ENCODE measurements around the gene B4GALNT4. TPM values are rescaled to one million over a fixed set of nuclear protein-coding genes. Genes with fewer than 3 reads are reported as not detected.
"Not testable (repeated sequence)": the region's sequence is repeated elsewhere in the genome, so short reads cannot be mapped to it uniquely, and the experiment has no call there.

Gene B4GALNT4
- total RNA-seq, 1 experiment from 2014 or later = 20.0 TPM

DNA sequence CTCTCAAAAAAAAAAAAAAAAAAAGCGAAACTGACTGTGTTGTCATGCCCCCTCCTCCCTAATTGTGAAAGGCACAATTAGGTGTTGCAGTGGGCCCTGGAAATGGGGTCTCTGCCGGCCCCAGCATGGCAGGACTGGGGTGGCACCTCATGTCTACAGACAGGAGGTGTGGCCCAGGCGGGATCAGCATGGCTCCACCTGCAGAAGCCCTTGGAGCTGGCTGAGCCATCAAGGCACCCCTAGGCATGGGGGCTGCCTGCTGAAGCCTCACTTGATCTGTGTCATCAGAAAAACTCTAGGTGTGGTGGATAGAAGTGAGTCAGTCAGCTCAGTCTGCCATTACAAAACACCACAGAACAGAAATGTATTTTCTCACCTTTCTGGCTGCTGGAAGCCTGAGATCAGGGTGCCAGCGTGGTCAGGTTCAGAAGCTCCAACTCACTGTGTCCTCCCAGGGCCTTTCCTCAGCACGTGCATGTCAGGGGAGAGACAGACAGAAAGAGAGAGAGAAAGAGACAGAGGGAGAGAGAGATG is 10.1 kb upstream of the B4GALNT4 start:
- TF ChIP-seq, protein P1, sequence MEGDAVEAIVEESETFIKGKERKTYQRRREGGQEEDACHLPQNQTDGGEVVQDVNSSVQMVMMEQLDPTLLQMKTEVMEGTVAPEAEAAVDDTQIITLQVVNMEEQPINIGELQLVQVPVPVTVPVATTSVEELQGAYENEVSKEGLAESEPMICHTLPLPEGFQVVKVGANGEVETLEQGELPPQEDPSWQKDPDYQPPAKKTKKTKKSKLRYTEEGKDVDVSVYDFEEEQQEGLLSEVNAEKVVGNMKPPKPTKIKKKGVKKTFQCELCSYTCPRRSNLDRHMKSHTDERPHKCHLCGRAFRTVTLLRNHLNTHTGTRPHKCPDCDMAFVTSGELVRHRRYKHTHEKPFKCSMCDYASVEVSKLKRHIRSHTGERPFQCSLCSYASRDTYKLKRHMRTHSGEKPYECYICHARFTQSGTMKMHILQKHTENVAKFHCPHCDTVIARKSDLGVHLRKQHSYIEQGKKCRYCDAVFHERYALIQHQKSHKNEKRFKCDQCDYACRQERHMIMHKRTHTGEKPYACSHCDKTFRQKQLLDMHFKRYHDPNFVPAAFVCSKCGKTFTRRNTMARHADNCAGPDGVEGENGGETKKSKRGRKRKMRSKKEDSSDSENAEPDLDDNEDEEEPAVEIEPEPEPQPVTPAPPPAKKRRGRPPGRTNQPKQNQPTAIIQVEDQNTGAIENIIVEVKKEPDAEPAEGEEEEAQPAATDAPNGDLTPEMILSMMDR (IDR thresholded peaks at IDR 0.05; ENCODE audit: unreplicated experiment) = no peak
- peak; percentile 47 for DNase-seq (ENCODE audit: unreplicated experiment)
- BruUV-seq (replicated peaks) = no TSS peak
- Mint-ChIP-seq H3K4me3 (ENCODE audit: unreplicated experiment) (no peak overlapping the region), H3K27me3 (ENCODE audit: insufficient read depth, unreplicated experiment) (peaks cover 11% of the 10 kb centered on the region), H3K4me1 (ENCODE audit: insufficient read depth, unreplicated experiment) (peaks cover 7% of the 10 kb centered on the region), H3K27ac (ENCODE audit: low read depth, unreplicated experiment) (no peak overlapping the region), H3K9me3 (ENCODE audit: unreplicated experiment) (no peaks in the 10 kb centered on the region), H3K36me3 (ENCODE audit: insufficient read depth, unreplicated experiment) (no peaks in the 10 kb centered on the region)
- CTCF ChIA-PET = interaction anchor here (0.6 to 6.7 kb wide), 4 partner anchors 54 to 117 kb away, joined by 3 to 68 read pairs (median 4); partner anchors contain the start of gene IFITM2
- POLR2A ChIA-PET = interaction anchor here (1.1 to 1.5 kb wide), 3 partner anchors 42 to 161 kb away, joined by 3 to 6 read pairs (median 4); partner anchors contain the start of genes BET1L and RIC8A
- intact Hi-C loops (cut with micrococcal nuclease) = no loop called here

DNA sequence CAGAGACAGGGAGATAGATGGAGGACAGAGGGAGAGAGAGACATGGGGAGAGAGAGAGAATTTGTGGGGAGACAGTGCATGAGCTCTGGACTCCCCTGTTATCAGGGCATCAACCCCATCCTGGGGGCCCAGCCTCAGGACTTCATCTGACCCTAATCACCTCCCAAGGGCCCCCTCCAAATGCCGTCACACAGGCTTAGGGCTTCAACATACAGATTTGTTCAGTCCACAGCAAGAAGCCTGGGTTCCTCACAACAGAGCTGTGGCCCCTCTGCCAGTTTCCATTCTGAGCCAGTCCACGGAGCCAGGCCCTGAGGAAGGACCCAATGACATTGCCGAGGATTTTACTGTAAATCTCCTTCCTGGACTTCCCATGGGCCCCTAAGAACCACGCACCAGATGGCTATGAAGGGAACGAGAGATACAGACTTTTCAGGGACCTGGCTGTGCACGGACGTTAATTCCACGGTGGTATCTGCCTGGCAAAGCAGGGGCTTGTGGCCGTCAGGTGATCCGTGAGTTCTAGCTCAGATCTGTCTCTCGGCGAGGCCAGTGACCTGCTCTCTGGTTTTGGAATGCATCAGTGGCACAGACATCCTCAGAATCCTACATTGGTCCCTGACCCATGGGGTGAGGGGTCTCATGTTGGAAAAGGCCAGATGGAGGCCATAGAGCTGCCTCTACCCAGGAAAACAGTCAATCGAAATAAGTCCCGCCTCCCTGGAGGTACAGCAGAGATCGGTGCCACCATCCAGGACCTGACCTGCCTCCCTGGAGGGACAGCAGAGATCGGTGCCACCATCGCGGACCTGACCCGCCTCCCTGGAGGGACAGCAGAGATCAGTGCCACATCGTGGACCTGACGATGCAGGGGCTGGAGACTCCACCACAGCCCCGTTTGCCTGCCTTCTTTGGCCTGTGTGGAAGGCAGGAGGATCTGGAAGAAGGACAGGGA is 8.7 kb upstream of the B4GALNT4 start:
- Mint-ChIP-seq H3K4me3 (ENCODE audit: unreplicated experiment) (no peak overlapping the region), H3K9me3 (ENCODE audit: unreplicated experiment) (no peaks in the 10 kb centered on the region), H3K27ac (ENCODE audit: low read depth, unreplicated experiment) (no peak overlapping the region), H3K27me3 (ENCODE audit: insufficient read depth, unreplicated experiment) (peaks cover 11% of the 10 kb centered on the region), H3K4me1 (ENCODE audit: insufficient read depth, unreplicated experiment) (peaks cover 12% of the 10 kb centered on the region), H3K36me3 (ENCODE audit: insufficient read depth, unreplicated experiment) (no peaks in the 10 kb centered on the region)
- POLR2A ChIA-PET = interaction anchor here (1.1 kb wide), 1 partner anchor 43 kb away, joined by 3 read pairs; no protein-coding TSS in a partner anchor
- no TSS peak for BruUV-seq (replicated peaks)
- CTCF ChIA-PET = interaction anchor here (0.6 to 6.7 kb wide), 4 partner anchors 44 to 446 kb away, joined by 3 to 68 read pairs (median 4); partner anchors contain the start of gene IFITM2
- TF ChIP-seq, protein P1 (IDR thresholded peaks at IDR 0.05; ENCODE audit: unreplicated experiment) = no peak
- no peak for DNase-seq (ENCODE audit: unreplicated experiment)
- intact Hi-C loops (cut with micrococcal nuclease) = no loop called here

DNA sequence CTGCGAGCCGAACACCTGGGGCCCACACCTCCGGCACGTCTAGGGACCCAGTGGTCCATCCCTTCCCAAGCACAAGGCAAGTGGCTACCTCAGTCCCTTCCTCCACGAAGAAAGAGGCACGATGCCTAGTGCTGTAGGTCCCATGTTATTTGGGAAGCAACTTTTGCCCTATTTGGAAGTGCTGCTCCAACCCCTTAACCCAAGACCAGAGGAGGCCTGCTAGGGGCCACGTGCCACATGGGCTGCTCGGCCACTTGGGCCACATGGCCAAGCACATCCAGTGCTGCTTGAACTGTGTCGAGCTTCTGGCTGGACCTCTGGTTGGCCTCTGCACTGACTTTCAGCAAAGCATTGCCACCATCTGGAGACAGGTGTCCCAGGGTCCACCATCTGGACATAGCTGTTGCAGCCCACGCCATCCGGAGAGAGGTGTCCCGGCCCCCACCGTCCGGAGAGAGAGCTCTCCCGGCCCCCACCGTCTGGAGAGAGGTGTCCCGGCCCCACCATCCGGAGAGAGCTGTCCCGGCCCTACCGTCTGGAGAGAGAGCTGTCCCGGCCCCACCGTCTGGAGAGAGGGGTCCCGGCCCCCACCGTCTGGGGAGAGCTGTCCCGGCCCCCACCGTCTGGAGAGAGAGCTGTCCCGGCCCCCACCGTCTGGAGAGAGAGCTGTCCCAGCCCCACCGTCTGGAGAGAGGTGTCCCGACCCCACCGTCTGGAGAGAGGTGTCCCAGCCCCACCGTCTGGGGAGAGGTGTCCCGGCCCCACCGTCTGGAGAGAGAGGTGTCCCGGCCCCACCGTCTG is 6.5 kb upstream of the B4GALNT4 start:
- no TSS peak for BruUV-seq (replicated peaks)
- TF ChIP-seq, protein P1 (IDR thresholded peaks at IDR 0.05; ENCODE audit: unreplicated experiment) = no peak
- Mint-ChIP-seq H3K36me3 (ENCODE audit: insufficient read depth, unreplicated experiment) (no peaks in the 10 kb centered on the region), H3K4me1 (ENCODE audit: insufficient read depth, unreplicated experiment) (peaks cover 12% of the 10 kb centered on the region), H3K9me3 (ENCODE audit: unreplicated experiment) (no peaks in the 10 kb centered on the region), H3K4me3 (ENCODE audit: unreplicated experiment) (no peak overlapping the region), H3K27ac (ENCODE audit: low read depth, unreplicated experiment) (no peak overlapping the region), H3K27me3 (ENCODE audit: insufficient read depth, unreplicated experiment) (peaks cover 21% of the 10 kb centered on the region)
- ChIA-PET CTCF (interaction anchor here (0.6 to 6.7 kb wide), 17 partner anchors 9 to 225 kb away, joined by 3 to 68 read pairs (median 3); partner anchors contain the start of gene IFITM2), POLR2A (interaction anchor here (1.2 to 2.6 kb wide), 4 partner anchors 31 to 156 kb away, joined by 3 to 14 read pairs (median 6); partner anchors contain the start of genes BET1L, PKP3, PSMD13 and RIC8A)
- no peak for DNase-seq (ENCODE audit: unreplicated experiment)
- intact Hi-C loops (cut with micrococcal nuclease) = loop anchor here (2.0 kb wide), 1 partner anchor 112 kb away; no protein-coding TSS in a partner anchor

DNA sequence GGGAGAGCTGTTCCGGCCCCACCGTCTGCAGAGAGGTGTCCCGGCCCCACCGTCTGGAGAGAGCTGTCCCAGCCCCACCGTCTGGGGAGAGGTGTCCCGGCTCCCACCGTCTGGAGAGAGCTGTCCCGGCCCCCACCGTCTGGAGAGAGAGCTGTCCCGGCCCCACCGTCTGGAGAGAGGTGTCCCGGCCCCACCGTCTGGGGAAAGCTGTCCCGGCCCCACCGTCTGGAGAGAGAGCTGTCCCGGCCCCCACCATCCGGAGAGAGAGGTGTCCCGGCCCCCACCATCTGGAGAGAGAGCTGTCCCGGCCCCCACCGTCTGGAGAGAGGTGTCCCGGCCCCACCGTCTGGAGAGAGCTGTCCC is 5.9 kb upstream of the B4GALNT4 start:
- Mint-ChIP-seq H3K27me3 (ENCODE audit: insufficient read depth, unreplicated experiment) (peaks cover 24% of the 10 kb centered on the region), H3K4me1 (ENCODE audit: insufficient read depth, unreplicated experiment) (peaks cover 13% of the 10 kb centered on the region)
- POLR2A ChIA-PET = interaction anchor here (0.8 to 2.6 kb wide), 6 partner anchors 30 to 157 kb away, joined by 3 to 14 read pairs (median 4); partner anchors contain the start of genes BET1L, PKP3, PSMD13 and PTDSS2
- not testable (repeated sequence) for DNase-seq (ENCODE audit: unreplicated experiment); H3K27ac Mint-ChIP-seq (ENCODE audit: low read depth, unreplicated experiment); H3K9me3 Mint-ChIP-seq (ENCODE audit: unreplicated experiment); H3K36me3 Mint-ChIP-seq (ENCODE audit: insufficient read depth, unreplicated experiment); H3K4me3 Mint-ChIP-seq (ENCODE audit: unreplicated experiment); BruUV-seq (replicated peaks)
- CTCF ChIA-PET = interaction anchor here (0.6 to 6.7 kb wide), 18 partner anchors 10 to 160 kb away, joined by 3 to 68 read pairs (median 4); partner anchors contain the start of gene IFITM2
- intact Hi-C loops (cut with micrococcal nuclease) = loop anchor here (2.0 kb wide), 1 partner anchor 113 kb away; no protein-coding TSS in a partner anchor
